ENCODE data around the gene CCDC61.

Gene CCDC61

DNA sequence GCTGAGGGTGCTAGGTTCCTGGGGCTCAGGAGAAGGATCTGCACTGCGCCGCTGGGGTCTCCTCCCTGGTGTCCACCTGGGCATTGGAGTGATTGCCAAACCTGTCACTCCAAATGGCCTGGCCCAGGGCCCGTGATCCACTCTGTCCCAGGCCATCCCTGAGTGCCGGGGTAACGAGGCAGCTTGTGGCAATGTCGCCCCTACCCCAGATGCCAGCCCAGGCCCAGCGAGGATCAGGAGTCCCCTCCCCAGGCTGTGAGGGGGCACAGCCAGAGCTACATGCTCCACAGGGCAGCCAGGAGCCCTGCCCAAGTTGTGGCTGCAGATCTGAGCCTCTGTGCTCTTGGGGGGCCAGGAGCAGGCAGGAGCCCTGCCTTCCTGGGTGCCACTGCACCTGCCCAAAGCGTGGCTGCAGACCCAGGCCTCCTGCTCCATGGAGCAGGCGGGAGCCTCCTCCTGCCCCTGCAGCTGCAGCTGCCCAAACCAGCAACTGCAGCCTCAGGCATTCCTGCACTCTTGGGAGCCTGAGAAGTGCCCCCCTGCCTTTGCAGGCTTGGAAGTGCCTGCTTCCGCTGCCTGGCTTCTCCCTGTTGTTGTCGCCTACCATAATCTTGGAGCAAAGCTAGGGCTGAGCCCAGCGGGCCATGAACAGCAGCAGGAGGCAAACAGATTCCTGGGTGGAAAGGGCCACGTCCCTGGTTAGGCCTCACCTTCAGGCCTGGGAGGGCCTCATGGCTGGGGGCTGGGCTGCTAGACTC lies 40.9 kb downstream of the CCDC61 start:
- TF ChIP-seq, protein P1, sequence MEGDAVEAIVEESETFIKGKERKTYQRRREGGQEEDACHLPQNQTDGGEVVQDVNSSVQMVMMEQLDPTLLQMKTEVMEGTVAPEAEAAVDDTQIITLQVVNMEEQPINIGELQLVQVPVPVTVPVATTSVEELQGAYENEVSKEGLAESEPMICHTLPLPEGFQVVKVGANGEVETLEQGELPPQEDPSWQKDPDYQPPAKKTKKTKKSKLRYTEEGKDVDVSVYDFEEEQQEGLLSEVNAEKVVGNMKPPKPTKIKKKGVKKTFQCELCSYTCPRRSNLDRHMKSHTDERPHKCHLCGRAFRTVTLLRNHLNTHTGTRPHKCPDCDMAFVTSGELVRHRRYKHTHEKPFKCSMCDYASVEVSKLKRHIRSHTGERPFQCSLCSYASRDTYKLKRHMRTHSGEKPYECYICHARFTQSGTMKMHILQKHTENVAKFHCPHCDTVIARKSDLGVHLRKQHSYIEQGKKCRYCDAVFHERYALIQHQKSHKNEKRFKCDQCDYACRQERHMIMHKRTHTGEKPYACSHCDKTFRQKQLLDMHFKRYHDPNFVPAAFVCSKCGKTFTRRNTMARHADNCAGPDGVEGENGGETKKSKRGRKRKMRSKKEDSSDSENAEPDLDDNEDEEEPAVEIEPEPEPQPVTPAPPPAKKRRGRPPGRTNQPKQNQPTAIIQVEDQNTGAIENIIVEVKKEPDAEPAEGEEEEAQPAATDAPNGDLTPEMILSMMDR (IDR thresholded peaks at IDR 0.05; ENCODE audit: extremely low read depth, missing control alignments), result no peak

DNA sequence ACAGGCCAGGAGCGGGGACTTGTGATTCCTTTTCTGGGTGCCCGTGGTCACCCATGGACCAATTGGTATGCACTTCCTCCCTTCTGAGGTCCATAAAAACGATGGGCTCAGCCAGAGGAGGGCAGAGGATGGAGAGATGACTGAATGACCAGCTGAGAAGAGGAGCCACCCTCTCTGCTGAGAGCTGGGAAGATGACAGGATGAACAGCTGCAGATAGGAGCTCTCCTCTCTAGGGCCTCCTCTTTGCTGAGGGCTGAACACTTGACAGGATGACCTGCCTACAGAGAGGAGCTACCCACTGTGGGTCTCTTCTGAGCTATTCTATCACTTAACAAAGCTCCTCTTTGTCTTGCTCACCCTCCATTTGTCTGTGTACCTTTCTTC lies 41.5 kb downstream of the CCDC61 start:
- TF ChIP-seq, protein P1 (IDR thresholded peaks at IDR 0.05; ENCODE audit: extremely low read depth, missing control alignments), result no peak
- no peak for DNase-seq (ENCODE audit: low spot score)

More for the DNA sequence above, 40.9 kb downstream of the CCDC61 start:
- no peak for DNase-seq (ENCODE audit: low spot score)

DNA sequence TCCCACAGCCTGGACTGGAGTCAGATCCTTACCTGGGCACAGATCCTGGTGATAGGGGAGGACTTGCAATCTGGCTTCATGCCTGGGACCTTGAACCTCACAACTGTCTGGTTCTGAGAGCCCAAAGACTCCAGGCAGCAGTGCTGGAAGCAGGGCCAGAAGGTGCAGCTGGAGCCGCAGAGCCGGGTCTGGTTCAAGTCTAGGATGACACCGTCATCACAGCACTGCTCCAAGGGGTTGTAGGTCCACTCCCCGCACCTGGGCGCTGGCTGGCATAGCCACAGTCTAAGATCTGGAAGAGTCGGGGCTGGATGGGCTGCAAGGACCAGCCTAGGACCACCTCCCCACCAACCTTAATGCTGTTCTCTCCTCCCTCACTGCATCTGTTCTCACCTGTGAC lies 44.9 kb downstream of the CCDC61 start:
- TF ChIP-seq, protein P1 (IDR thresholded peaks at IDR 0.05; ENCODE audit: extremely low read depth, missing control alignments), result no peak
- DNase-seq (ENCODE audit: low spot score), result no peak

DNA sequence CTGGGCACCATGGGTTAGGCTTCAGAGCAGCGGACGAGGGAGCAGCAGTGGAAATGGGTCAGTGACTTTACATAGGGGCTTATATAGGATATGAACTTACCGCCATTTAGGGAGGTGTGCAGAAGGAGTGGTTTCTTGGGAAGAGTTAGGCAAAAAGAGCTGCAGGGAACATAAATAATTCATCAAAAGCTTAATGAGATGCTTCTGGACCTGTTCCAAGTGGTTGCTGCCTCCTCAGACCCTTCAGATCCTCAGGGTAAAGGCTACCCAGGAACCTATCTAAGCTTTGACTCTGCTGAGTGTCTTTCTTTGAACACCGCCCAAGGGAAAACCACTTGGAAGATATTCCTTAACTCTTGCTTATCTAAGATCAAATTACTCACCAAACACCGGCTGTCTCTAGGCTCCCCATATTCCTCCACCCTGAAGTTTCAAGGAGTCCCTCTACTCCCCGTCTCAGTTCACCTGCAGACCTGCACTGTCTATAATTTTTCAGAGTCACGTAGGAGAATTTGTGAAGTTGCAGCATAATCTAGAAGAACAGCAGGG lies 45.8 kb downstream of the CCDC61 start, which contains the start of gene IGFL4:
Gene IGFL4 (minus strand): TSS at position 51 of the 549 bp plus-strand sequence. CDS start 40 bp downstream, at position 11.
- TF ChIP-seq, protein P1 (IDR thresholded peaks at IDR 0.05; ENCODE audit: extremely low read depth, missing control alignments), result no peak
- no peak for DNase-seq (ENCODE audit: low spot score)

DNA sequence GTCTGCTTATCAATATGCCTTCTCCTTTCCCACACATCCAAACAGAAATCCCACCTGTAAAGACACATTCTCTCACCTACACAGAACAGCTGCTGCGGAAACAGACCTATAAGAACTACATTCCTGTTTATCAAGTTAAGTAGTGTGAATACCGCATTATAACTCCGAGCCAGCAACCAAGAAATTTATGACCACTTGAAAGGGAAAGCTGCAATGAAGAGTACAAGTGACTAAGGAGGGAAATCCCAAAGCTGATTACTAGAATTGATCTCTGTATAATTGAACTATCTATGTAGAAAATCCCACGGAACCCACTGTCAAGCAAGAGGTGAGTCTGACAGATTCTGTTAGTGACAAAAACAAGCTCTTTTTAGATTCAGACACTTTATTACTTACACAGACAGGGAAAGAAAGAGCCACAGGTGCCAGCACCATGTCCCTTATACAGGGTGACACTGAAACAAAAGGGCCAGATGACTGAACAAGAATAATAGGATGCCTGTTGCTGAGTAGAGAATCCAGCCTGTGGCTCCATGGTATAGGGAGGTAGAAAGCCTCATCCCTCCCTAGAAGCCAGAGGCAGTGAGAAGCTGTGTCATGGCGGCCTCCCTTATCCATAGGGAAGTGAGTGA lies 47.1 kb downstream of the CCDC61 start:
- DNase-seq (ENCODE audit: low spot score), result no peak
- TF ChIP-seq, protein P1 (IDR thresholded peaks at IDR 0.05; ENCODE audit: extremely low read depth, missing control alignments), result no peak

DNA sequence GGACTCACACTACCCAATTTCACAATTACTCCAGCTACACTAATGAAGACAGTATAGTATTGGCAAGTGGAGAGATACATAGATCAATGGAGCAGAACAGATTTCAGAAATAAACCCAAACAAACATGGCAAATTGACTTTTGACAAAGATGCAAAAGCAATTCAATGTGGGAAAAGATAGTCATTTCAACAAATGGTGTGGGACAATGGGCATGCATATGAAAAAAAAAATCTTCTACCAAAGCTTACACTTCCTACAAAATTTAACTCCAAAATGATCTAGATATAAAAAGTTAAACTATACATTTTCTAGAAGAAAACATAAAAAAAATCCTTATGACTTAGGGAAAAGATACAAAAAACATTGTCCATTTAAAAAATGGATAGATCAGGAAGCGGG lies 48.3 kb downstream of the CCDC61 start:
- no peak for DNase-seq (ENCODE audit: low spot score)
- TF ChIP-seq, protein P1 (IDR thresholded peaks at IDR 0.05; ENCODE audit: extremely low read depth, missing control alignments), result no peak

DNA sequence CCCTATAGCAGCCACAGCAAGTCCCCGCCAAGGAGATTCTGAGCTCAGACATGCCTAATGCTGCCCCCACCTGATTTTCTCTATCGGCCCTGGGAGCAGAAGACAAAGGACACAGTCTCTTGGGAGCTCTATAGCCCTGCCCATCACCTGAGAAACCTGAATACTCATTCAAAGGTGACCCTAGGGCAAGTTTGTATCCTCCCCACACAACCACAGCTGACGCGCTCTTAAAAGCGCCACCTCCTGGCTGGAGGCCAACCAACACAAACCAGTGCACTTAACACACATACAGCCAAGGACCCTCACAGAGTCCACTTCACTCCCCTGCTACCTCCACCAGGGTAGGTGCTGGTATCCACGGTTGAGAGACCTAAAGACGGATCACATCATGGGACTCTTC lies 54.3 kb downstream of the CCDC61 start:
- no peak for DNase-seq (ENCODE audit: low spot score)
- TF ChIP-seq, protein P1 (IDR thresholded peaks at IDR 0.05; ENCODE audit: extremely low read depth, missing control alignments), result no peak
